HG03097 (cell line): ENCODE data around the gene BAZ1A.
"Not testable (repeated sequence)": the region's sequence is repeated elsewhere in the genome, so short reads cannot be mapped to it uniquely, and the experiment has no call there.

ENCODE experiments used
- ATAC-seq: cut with Tn5 transposase; IDR thresholded peaks from one replicate; pipeline ENCODE4 v1.9.1; 2021; ENCODE audit not compliant: unreplicated experiment, low FRiP score

The BAZ1A gene

GRCh38 chr14:34792598-34792997, 82.6 kb downstream of the BAZ1A start:
- no peak for ATAC-seq

GRCh38 chr14:34785223-34786006, 89.7 kb downstream of the BAZ1A start:
- peak; percentile 47 for ATAC-seq

- no peak for ATAC-seq
These were observed 93.1 kb downstream of the BAZ1A start for GRCh38 chr14:34782031-34782430.

GRCh38 chr14:34781242-34781641, 93.9 kb downstream of the BAZ1A start:
- no peak for ATAC-seq

GRCh38 chr14:34780646-34781045, 94.5 kb downstream of the BAZ1A start:
- ATAC-seq = no peak

- ATAC-seq = no peak
These were observed 96.4 kb downstream of the BAZ1A start for GRCh38 chr14:34778744-34779143.

GRCh38 chr14:34776611-34777010, 98.5 kb downstream of the BAZ1A start:
- no peak for ATAC-seq

GRCh38 chr14:34775922-34776321, 99.2 kb downstream of the BAZ1A start:
- ATAC-seq = no peak

- no peak for ATAC-seq
These were observed 99.8 kb downstream of the BAZ1A start for GRCh38 chr14:34775342-34775741.

GRCh38 chr14:34770901-34771300, 104.3 kb downstream of the BAZ1A start:
- no peak for ATAC-seq

GRCh38 chr14:34766606-34767005, 108.6 kb downstream of the BAZ1A start:
- no peak for ATAC-seq

GRCh38 chr14:34766060-34766459, 109.1 kb downstream of the BAZ1A start:
- no peak for ATAC-seq

GRCh38 chr14:34755215-34755614, 119.9 kb downstream of the BAZ1A start:
- ATAC-seq = no peak

- no peak for ATAC-seq
These were observed 120.5 kb downstream of the BAZ1A start for GRCh38 chr14:34754687-34755086.

GRCh38 chr14:34750670-34751069, 124.5 kb downstream of the BAZ1A start:
- no peak for ATAC-seq

GRCh38 chr14:34750233-34750632, 124.9 kb downstream of the BAZ1A start:
- no peak for ATAC-seq

- ATAC-seq = no peak
These were observed 125.8 kb downstream of the BAZ1A start for GRCh38 chr14:34749408-34749807.

- ATAC-seq = no peak
These were observed 132.7 kb downstream of the BAZ1A start for GRCh38 chr14:34742270-34743115.

- ATAC-seq = no peak
These were observed 133.3 kb downstream of the BAZ1A start for GRCh38 chr14:34741840-34742239.

- not testable (repeated sequence) for ATAC-seq
These were observed 135.0 kb downstream of the BAZ1A start for GRCh38 chr14:34740139-34740538.

GRCh38 chr14:34737079-34737478, 138.1 kb downstream of the BAZ1A start:
- ATAC-seq = not testable (repeated sequence)

- no peak for ATAC-seq
These were observed 141.9 kb downstream of the BAZ1A start for GRCh38 chr14:34733245-34733644.
